H1 (cell line): ENCODE data around the gene ELOF1. TPM values are rescaled to one million over a fixed set of nuclear protein-coding genes. Genes with fewer than 3 reads are reported as not detected.

ENCODE experiments used
- ATF3 ChIP-seq: IDR thresholded peaks from 2 replicates; pipeline ENCODE4 v1.6.1; 2011; ENCODE audit warnings: low read depth, mild to moderate bottlenecking, low read length; ENCODE audit not compliant: insufficient read depth
- CTBP2 ChIP-seq: IDR thresholded peaks from 2 replicates; pipeline ENCODE4 v1.7.0; 2011; ENCODE audit warnings: borderline replicate concordance, mild to moderate bottlenecking, moderate library complexity, mixed read lengths, low read length; ENCODE audit not compliant: insufficient read depth, insufficient read length
- HDAC2 ChIP-seq, 2 experiments: fragments of 300-600 bp in 1 of 2; sonication (generic) in 1 of 2; IDR thresholded peaks; 2 replicates each; pipeline ENCODE4 v1.6.1; 2011 to 2012; ENCODE audit warnings: low read depth in 2 of 2, low read length in 2 of 2, mild to moderate bottlenecking in 2 of 2, moderate library complexity in 2 of 2, borderline replicate concordance in 1 of 2, inconsistent platforms in 1 of 2
- KDM5A ChIP-seq: fragments of 200-600 bp; IDR thresholded peaks from 2 replicates; pipeline ENCODE4 v1.7.1; 2012; ENCODE audit warnings: mild to moderate bottlenecking, low read length, inconsistent platforms, mixed read lengths
- MAX ChIP-seq: IDR thresholded peaks from 2 replicates; pipeline ENCODE4 v1.6.1; 2012; ENCODE audit warnings: inconsistent platforms
- TAF7 ChIP-seq: optimal IDR thresholded peaks from 2 replicates; pipeline ENCODE3; 2011; ENCODE audit warnings: low read depth, mild to moderate bottlenecking, inconsistent platforms, low read length, moderate library complexity, borderline replicate concordance
- TBP ChIP-seq: IDR thresholded peaks from 2 replicates; pipeline ENCODE4 v1.6.1; 2011; ENCODE audit warnings: low read depth, low read length, improper control_type of control experiment
- polyA plus RNA-seq, 7 experiments: library from polyadenylated mRNA; depleted of rRNA in 3 of 7; stranded (reverse) in 5 of 7; unstranded in 2 of 7; fragments of >200 nt in 5 of 7; fragments of 200-250 nt in 2 of 7; gene quantifications; 1 replicate in 5 of 7; 2 replicates in 1 of 7; 4 replicates in 1 of 7; pipeline versions ENCODE4 v1.2.1 to v1.2.3, GENCODE V29; 2011 to 2013; ENCODE audit warnings: missing spikeins in 2 of 7, mixed read lengths in 2 of 7
- total RNA-seq: library from RNA; stranded (reverse); fragmentation: NEBNext Ultra II Directional; extraction: Animal tissue kit (Norgen Biotek cat#: 25700); gene quantifications from 2 replicates; pipeline ENCODE4 v1.2.1, GENCODE V29; 2021
- TF ChIP-seq, protein P1 (sequence below): fragments of 300-600 bp; sonication (generic); IDR thresholded peaks from 2 replicates; pipeline ENCODE4 v1.7.1; 2012; ENCODE audit warnings: low read length, moderate library complexity, mild to moderate bottlenecking, inconsistent platforms; ENCODE audit not compliant: insufficient replicate concordance

Gene ELOF1
- total and polyA plus RNA-seq, 2 of the 8 experiments (the other 6 are each of a cell fraction or from before 2014, with no cell fraction given), result 84.2 to 101 TPM

DNA sequence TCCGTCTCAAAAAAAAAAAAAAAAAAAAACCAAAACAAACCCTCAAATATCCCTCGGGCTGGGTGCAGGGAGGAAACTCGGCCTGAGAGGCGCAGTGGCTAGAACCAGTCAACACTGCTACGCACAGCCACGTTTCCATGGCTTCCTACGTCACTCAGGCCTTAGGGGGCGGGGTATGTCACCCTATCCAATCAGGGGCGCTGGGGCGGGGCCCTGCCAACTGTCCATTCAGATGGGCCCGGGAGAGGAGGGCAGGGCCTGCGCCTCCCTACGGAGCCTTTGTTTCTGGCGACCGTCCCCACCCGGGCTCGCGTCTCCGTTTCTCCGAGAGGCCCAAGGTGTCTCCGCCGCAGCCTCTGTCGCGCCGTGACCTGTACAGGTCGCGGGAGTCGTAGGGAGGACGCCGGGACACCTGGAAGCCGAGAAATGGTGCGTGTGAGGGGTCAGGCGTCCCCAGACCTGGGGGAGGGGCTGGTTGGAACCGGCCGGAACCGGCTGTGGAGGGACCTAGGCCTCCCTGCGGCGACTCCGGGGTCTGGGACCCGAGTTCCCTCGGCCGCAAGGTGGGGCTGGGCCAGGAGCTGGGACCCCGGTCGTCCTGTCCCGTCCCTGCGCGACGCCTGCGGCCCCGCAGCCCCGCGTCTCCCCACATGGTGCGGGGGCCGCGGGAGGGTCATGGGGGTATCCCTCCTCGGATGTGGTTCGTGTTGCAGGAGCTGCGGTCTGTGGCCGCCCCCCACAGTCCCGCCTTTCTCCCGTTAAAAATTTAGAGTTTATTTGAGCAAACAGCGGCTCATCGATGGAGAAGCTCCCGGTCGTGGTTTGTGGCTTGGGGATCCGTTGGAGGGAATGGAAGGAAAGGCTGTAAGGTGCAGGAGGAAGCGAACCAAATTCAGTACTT is 38.4 kb upstream of the ELOF1 start, which contains the start of gene ZNF627 (continued):
- TF ChIP-seq, protein P1, sequence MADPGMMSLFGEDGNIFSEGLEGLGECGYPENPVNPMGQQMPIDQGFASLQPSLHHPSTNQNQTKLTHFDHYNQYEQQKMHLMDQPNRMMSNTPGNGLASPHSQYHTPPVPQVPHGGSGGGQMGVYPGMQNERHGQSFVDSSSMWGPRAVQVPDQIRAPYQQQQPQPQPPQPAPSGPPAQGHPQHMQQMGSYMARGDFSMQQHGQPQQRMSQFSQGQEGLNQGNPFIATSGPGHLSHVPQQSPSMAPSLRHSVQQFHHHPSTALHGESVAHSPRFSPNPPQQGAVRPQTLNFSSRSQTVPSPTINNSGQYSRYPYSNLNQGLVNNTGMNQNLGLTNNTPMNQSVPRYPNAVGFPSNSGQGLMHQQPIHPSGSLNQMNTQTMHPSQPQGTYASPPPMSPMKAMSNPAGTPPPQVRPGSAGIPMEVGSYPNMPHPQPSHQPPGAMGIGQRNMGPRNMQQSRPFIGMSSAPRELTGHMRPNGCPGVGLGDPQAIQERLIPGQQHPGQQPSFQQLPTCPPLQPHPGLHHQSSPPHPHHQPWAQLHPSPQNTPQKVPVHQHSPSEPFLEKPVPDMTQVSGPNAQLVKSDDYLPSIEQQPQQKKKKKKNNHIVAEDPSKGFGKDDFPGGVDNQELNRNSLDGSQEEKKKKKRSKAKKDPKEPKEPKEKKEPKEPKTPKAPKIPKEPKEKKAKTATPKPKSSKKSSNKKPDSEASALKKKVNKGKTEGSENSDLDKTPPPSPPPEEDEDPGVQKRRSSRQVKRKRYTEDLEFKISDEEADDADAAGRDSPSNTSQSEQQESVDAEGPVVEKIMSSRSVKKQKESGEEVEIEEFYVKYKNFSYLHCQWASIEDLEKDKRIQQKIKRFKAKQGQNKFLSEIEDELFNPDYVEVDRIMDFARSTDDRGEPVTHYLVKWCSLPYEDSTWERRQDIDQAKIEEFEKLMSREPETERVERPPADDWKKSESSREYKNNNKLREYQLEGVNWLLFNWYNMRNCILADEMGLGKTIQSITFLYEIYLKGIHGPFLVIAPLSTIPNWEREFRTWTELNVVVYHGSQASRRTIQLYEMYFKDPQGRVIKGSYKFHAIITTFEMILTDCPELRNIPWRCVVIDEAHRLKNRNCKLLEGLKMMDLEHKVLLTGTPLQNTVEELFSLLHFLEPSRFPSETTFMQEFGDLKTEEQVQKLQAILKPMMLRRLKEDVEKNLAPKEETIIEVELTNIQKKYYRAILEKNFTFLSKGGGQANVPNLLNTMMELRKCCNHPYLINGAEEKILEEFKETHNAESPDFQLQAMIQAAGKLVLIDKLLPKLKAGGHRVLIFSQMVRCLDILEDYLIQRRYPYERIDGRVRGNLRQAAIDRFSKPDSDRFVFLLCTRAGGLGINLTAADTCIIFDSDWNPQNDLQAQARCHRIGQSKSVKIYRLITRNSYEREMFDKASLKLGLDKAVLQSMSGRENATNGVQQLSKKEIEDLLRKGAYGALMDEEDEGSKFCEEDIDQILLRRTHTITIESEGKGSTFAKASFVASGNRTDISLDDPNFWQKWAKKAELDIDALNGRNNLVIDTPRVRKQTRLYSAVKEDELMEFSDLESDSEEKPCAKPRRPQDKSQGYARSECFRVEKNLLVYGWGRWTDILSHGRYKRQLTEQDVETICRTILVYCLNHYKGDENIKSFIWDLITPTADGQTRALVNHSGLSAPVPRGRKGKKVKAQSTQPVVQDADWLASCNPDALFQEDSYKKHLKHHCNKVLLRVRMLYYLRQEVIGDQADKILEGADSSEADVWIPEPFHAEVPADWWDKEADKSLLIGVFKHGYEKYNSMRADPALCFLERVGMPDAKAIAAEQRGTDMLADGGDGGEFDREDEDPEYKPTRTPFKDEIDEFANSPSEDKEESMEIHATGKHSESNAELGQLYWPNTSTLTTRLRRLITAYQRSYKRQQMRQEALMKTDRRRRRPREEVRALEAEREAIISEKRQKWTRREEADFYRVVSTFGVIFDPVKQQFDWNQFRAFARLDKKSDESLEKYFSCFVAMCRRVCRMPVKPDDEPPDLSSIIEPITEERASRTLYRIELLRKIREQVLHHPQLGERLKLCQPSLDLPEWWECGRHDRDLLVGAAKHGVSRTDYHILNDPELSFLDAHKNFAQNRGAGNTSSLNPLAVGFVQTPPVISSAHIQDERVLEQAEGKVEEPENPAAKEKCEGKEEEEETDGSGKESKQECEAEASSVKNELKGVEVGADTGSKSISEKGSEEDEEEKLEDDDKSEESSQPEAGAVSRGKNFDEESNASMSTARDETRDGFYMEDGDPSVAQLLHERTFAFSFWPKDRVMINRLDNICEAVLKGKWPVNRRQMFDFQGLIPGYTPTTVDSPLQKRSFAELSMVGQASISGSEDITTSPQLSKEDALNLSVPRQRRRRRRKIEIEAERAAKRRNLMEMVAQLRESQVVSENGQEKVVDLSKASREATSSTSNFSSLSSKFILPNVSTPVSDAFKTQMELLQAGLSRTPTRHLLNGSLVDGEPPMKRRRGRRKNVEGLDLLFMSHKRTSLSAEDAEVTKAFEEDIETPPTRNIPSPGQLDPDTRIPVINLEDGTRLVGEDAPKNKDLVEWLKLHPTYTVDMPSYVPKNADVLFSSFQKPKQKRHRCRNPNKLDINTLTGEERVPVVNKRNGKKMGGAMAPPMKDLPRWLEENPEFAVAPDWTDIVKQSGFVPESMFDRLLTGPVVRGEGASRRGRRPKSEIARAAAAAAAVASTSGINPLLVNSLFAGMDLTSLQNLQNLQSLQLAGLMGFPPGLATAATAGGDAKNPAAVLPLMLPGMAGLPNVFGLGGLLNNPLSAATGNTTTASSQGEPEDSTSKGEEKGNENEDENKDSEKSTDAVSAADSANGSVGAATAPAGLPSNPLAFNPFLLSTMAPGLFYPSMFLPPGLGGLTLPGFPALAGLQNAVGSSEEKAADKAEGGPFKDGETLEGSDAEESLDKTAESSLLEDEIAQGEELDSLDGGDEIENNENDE, result no peak
- TF ChIP-seq KDM5A (no peak), HDAC2 (IDR thresholded peaks at IDR 0.05; ENCODE audit: borderline replicate concordance in 1 of 2, low read depth in 2 of 2, low read length in 2 of 2) (no peak), CTBP2 (no peak), MAX (peak; percentile 67), ATF3 (no peak), TAF7 (peak; percentile 81), TBP (peak; percentile 89)
